Peyer's patch (tissue), 4 donors: ENCODE data around the gene HTR3D.
"Not testable (repeated sequence)": the region's sequence is repeated elsewhere in the genome, so short reads cannot be mapped to it uniquely, and the experiment has no call there.

Source experiments
- POLR2A ChIP-seq, 2 donors: fragments of 450-650 bp; IDR thresholded peaks; one replicate each; pipeline ENCODE4 v1.5.1; 2017; ENCODE audit warnings: antibody characterized with exemption in 2 of 2, mild to moderate bottlenecking in 2 of 2, moderate library complexity in 2 of 2
- TF ChIP-seq, protein P1 (sequence below), 6 experiments: fragments of 450-650 bp in 4 of 6; fragments of 200-600 bp in 2 of 6; sonication (generic) in 1 of 6; IDR thresholded peaks; one replicate each; pipeline ENCODE4 v1.5.1; 2017 to 2019; ENCODE audit warnings: antibody characterized with exemption in 6 of 6, mild to moderate bottlenecking in 3 of 6, moderate library complexity in 1 of 6

GRCh38 chr3:184007143-184007813 lies 24.3 kb upstream of the HTR3D start:
- TF ChIP-seq, protein P1, sequence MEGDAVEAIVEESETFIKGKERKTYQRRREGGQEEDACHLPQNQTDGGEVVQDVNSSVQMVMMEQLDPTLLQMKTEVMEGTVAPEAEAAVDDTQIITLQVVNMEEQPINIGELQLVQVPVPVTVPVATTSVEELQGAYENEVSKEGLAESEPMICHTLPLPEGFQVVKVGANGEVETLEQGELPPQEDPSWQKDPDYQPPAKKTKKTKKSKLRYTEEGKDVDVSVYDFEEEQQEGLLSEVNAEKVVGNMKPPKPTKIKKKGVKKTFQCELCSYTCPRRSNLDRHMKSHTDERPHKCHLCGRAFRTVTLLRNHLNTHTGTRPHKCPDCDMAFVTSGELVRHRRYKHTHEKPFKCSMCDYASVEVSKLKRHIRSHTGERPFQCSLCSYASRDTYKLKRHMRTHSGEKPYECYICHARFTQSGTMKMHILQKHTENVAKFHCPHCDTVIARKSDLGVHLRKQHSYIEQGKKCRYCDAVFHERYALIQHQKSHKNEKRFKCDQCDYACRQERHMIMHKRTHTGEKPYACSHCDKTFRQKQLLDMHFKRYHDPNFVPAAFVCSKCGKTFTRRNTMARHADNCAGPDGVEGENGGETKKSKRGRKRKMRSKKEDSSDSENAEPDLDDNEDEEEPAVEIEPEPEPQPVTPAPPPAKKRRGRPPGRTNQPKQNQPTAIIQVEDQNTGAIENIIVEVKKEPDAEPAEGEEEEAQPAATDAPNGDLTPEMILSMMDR (IDR thresholded peaks at IDR 0.05): not testable (repeated sequence)
- not testable (repeated sequence) for TF ChIP-seq POLR2A (IDR thresholded peaks at IDR 0.05)
